Measurements from ENCODE around the gene GPC5.

- no peak for TF ChIP-seq CTCF (IDR thresholded peaks at IDR 0.05)
- no peak for TF ChIP-seq EP300 (IDR thresholded peaks at IDR 0.05)
Measured at GRCh38 chr13:91596842-91597241, 198.4 kb downstream of the GPC5 start.
